H1 (cell line): ENCODE data around the gene PRR5.

ENCODE experiments used
- CHD2 ChIP-seq: IDR thresholded peaks from 2 replicates; pipeline ENCODE4 v1.6.1; 2012; ENCODE audit warnings: low read length, improper control_type of control experiment
- SIRT6 ChIP-seq: IDR thresholded peaks from one replicate; pipeline ENCODE4 v1.7.1; 2012; ENCODE audit warnings: low read length, inconsistent platforms

DNA sequence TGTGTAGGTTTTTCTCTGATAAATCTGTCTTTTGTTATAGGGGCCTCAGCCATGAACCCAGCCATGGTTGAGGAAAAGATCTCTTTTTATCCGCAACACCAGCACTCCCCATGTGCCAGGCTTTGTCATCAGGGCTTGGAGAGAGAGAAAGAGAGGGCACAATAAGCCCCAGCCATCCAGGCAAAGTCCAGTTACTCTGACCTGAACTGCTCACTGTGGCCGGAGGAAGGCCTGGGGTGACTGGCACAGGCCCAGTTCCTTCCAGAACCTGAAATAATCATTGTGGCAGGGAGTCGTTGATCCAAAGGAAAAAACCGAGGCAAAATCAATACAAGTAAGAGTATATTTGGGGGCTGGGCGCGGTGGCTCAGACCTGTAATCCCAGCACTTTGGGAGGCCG, 46.5 kb downstream of the PRR5 start:
- TF ChIP-seq CHD2 (no peak), SIRT6 (no peak)
